ENCODE data around the gene C1QL1. TPM values are rescaled to one million over a fixed set of nuclear protein-coding genes. Genes with fewer than 3 reads are reported as not detected.

Gene C1QL1
- total and polyA plus RNA-seq, 3 donors from 2014 or later = 0.74 to 1.7 (median 1.3) TPM

DNA sequence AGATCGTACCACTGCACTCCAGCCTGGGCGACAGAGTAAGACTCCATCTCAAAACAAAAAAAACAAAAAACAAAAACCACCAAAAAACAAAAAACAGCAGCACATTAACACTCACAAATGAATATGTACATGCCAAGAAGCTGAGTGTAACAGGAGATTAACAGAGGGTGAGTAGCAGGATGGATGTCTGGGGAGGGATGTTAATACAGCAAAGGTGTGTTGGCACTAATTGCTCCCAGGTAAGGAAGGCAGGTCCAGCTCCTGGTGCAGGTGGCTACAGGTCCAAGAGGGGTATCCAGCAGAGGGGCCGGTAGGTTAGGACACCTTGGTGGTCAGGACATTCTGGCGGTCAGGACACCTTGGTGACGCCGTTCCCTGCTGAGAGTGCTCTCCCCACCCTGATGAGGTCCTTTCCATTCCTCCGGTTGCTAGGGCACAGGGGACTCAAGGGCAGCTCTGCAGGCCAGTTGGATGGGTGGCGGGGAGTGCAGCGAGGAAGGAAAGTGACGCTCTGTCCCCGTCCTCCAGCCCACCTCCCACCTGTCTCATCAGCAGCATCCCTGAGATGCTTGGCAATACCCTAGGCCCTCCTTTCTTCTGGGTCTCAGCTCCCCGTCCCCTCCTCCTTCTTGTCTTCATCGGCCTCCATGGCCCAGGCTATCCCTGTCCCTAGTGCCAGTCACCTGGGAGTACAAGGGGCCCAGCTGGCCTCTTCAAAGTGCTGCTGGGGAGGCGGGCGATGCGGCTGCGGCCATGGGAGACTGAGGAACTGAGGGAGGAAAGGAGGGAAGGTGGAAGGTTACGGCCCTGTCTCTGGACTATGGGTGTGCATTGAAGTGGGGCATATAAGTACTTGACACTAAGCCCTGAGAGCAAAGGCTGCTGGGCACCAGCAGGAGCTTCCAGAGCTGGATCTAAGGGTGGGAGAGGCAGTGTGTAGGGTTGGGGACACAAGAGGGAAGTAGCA lies 42.1 kb downstream of the C1QL1 start:
- intact Hi-C loops (cut with DNase I; ENCODE audit: low total_unique reads) = no loop called here
- no peaks in the 10 kb centered on the region for H3K36me3 ChIP-seq (ENCODE audit: low read depth, missing control alignments)
- WGBS, 2 donors = 93 to 96% methylated on average over 18 of the region's 18 CpGs

DNA sequence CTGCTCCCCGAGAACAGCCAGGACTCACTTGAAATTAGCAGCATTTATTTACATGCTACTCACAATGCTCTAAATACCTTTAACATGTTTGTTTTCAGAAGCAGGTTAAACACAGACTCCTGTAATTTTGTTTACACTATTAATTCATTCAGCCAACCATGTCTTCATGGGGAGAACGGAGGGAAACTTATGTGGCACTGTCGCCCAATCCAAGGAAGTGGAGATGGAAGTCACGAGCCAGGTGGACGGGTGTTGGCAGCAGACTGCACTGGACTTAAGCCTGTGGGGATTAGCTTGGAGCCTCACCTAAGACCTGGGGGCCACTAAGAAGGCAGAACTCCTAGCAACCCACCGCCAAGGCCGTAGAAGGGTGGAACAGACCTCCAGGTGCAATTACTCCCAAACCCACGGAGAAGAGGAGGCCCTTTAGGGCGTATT lies 44.0 kb downstream of the C1QL1 start:
- no peak for TF ChIP-seq POLR2A (IDR thresholded peaks at IDR 0.05)
- TF ChIP-seq, protein P1, sequence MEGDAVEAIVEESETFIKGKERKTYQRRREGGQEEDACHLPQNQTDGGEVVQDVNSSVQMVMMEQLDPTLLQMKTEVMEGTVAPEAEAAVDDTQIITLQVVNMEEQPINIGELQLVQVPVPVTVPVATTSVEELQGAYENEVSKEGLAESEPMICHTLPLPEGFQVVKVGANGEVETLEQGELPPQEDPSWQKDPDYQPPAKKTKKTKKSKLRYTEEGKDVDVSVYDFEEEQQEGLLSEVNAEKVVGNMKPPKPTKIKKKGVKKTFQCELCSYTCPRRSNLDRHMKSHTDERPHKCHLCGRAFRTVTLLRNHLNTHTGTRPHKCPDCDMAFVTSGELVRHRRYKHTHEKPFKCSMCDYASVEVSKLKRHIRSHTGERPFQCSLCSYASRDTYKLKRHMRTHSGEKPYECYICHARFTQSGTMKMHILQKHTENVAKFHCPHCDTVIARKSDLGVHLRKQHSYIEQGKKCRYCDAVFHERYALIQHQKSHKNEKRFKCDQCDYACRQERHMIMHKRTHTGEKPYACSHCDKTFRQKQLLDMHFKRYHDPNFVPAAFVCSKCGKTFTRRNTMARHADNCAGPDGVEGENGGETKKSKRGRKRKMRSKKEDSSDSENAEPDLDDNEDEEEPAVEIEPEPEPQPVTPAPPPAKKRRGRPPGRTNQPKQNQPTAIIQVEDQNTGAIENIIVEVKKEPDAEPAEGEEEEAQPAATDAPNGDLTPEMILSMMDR (IDR thresholded peaks at IDR 0.05) = no peak
- WGBS, 2 donors = 91 to 93% methylated on average over 9 of the region's 9 CpGs
- no peaks in the 10 kb centered on the region for H3K27me3 ChIP-seq
- H3K4me1 ChIP-seq = peaks cover 12% of the 10 kb centered on the region
- no peaks in the 10 kb centered on the region for H3K36me3 ChIP-seq (ENCODE audit: low read depth, missing control alignments)
- intact Hi-C loops (cut with DNase I; ENCODE audit: low total_unique reads) = loop anchor here (5.0 kb wide), 1 partner anchor 98 kb away; no protein-coding TSS in a partner anchor
- no peaks in the 10 kb centered on the region for H3K9me3 ChIP-seq
- H3K27ac ChIP-seq = no peak overlapping the region
- H3K4me3 ChIP-seq = no peak overlapping the region
- no peak for DNase-seq

More for the DNA sequence above, 42.1 kb downstream of the C1QL1 start:
- TF ChIP-seq, protein P1 (IDR thresholded peaks at IDR 0.05) = no peak
- no peak for TF ChIP-seq POLR2A (IDR thresholded peaks at IDR 0.05)
- Histone ChIP-seq H3K27me3 (no peaks in the 10 kb centered on the region), H3K4me3 (no peak overlapping the region), H3K9me3 (no peaks in the 10 kb centered on the region), H3K4me1 (peaks cover 7% of the 10 kb centered on the region), H3K27ac (no peak overlapping the region)
- DNase-seq = no peak

DNA sequence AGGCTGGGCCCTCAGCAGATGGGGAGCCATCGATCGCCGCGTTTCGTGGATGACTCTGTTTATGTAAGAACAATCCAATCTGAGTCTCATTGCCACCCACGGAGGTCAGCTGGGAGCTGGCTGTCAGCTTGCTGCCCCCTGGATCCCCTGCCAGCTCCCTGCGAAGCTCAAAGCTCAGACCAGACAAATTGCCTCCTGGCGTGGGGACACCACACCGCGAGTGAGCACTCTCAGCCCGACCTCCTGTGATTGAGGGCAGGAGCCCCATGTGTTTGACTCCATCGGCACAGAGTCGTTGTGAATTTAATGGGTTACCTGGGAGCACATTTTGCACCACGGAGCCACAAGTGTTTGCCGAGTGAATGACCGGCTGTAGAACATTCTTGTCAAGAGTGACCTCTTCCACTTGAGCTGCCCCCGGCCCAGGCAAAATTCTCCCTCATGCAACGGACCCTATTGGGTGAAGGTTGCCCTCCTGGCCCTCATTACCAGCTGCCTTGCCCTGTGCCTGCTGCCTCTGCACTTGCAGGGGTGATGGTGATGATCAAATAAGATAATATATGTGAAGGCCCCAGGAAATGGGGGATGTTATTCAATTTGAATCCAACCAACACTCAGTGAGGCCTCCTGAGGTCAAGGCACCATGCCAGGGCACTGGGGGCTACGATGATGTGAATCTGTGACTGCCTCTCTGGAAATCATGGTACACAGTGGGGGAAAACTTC lies 45.2 kb downstream of the C1QL1 start:
- no peak for DNase-seq

DNA sequence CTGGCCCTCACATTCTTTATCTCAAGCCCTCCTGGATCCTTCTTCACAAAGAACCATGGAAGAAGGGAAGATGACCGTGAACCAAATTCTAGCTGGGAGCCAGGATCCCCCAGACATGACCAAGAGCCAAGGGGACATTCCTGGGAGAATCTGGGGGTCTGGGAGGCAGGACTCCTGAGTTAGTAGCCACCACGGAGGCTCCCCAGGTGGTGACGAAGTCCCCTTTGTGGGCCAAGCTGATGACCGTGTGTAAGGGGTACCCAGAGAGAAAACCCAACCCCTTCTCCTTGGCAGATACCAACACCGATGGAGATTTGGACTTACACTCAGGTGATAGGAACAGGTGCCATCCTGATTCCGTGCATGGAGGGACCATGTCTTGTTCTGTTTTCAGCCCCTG lies 46.0 kb downstream of the C1QL1 start:
- TF ChIP-seq, protein P1 (IDR thresholded peaks at IDR 0.05) = no peak
- no peak for TF ChIP-seq POLR2A (IDR thresholded peaks at IDR 0.05)
- WGBS, 2 donors = 89 to 94% methylated on average over 5 to 6 of the region's 6 CpGs
- H3K27me3 ChIP-seq = no peaks in the 10 kb centered on the region
- H3K27ac ChIP-seq = no peak overlapping the region
- DNase-seq = no peak
- no peaks in the 10 kb centered on the region for H3K9me3 ChIP-seq
- intact Hi-C loops (cut with DNase I; ENCODE audit: low total_unique reads) = loop anchor here (5.0 kb wide), 1 partner anchor 100 kb away; no protein-coding TSS in a partner anchor
- no peak overlapping the region for H3K4me3 ChIP-seq
- no peaks in the 10 kb centered on the region for H3K36me3 ChIP-seq (ENCODE audit: low read depth, missing control alignments)
- H3K4me1 ChIP-seq = peaks cover 12% of the 10 kb centered on the region

More for the DNA sequence above, 45.2 kb downstream of the C1QL1 start:
- WGBS, 2 donors = 83 to 84% methylated on average over 19 of the region's 19 CpGs
- Histone ChIP-seq H3K9me3 (no peaks in the 10 kb centered on the region), H3K4me3 (no peak overlapping the region), H3K36me3 (ENCODE audit: low read depth, missing control alignments) (no peaks in the 10 kb centered on the region), H3K27me3 (no peaks in the 10 kb centered on the region), H3K27ac (no peak overlapping the region), H3K4me1 (peaks cover 12% of the 10 kb centered on the region)
- TF ChIP-seq, protein P1 (IDR thresholded peaks at IDR 0.05) = no peak
- no peak for TF ChIP-seq POLR2A (IDR thresholded peaks at IDR 0.05)
- intact Hi-C loops (cut with DNase I; ENCODE audit: low total_unique reads) = loop anchor here (5.0 kb wide), 1 partner anchor 99 kb away; no protein-coding TSS in a partner anchor

Data from testis (tissue), 3 donors.